SK-N-SH (cell line): Measurements from ENCODE around the gene CUX1. TPM values are rescaled to one million over a fixed set of nuclear protein-coding genes. Genes with fewer than 3 reads are reported as not detected.

Experiments
- CTCF ChIA-PET: fragments of 300-600, 350-600 bp; formaldehyde crosslinking; extraction: SDS; loops from one replicate; lab custom pipeline; 2021; lab: Yijun Ruan, JAX
- POLR2A ChIA-PET: fragments of 350-600 bp; sonication (Branson Sonifier 250); formaldehyde crosslinking; extraction: SDS; loops from one replicate; lab custom pipeline; 2020; ENCODE audit warnings: antibody characterized with exemption, inconsistent platforms; lab: Yijun Ruan, JAX
- DNase-seq: peaks from one replicate; pipeline ENCODE4 v3.0.0; 2012
- H2AFZ ChIP-seq: fragments of 200-600 bp; sonication (generic); 2 replicates; pipeline ENCODE4 v1.8.1; 2016; ENCODE audit warnings: antibody characterized with exemption, mild to moderate bottlenecking, low read depth
- H3F3A ChIP-seq: fragments of 200-600 bp; sonication (generic); replicated peaks from 2 replicates; pipeline ENCODE3; 2016; ENCODE audit warnings: antibody characterized with exemption, mild to moderate bottlenecking; ENCODE audit not compliant: insufficient read depth
- H3K27ac ChIP-seq, 2 experiments: fragments of 200-500 bp in 1 of 2; fragments of 200-600 bp in 1 of 2; sonication (Bioruptor generic) in 1 of 2; sonication (generic), shearing (Covaris generic) in 1 of 2; 2 replicates each; pipeline versions ENCODE4 v1.5.1 to v1.6.1; 2014 to 2016; ENCODE audit warnings: low read depth in 2 of 2, inconsistent platforms in 1 of 2, low read length in 1 of 2, mild to moderate bottlenecking in 1 of 2, mixed read lengths in 1 of 2
- H3K27me3 ChIP-seq: fragments of 200-600 bp; sonication (generic), shearing (Covaris generic); 2 replicates; pipeline ENCODE4 v1.6.1; 2016; ENCODE audit warnings: mixed run types; ENCODE audit not compliant: insufficient read depth
- H3K36me3 ChIP-seq, 2 experiments: fragments of 200-500 bp in 1 of 2; fragments of 200-600 bp in 1 of 2; sonication (Bioruptor generic) in 1 of 2; sonication (generic) in 1 of 2; replicated peaks in 1 of 2; 2 replicates each; pipeline versions ENCODE3 to v1.5.1; 2014 to 2016; ENCODE audit warnings: low read length in 1 of 2, mild to moderate bottlenecking in 1 of 2; ENCODE audit not compliant: insufficient read depth in 2 of 2, control insufficient read depth in 1 of 2
- H3K4me1 ChIP-seq, 2 experiments: fragments of 200-500 bp in 1 of 2; fragments of 200-600 bp in 1 of 2; sonication (Bioruptor generic) in 1 of 2; sonication (generic), shearing (Covaris generic) in 1 of 2; 2 replicates each; pipeline versions ENCODE4 v1.5.1 to v1.6.1; 2014 to 2016; ENCODE audit warnings: low read depth in 1 of 2, low read length in 1 of 2, mixed run types in 1 of 2; ENCODE audit not compliant: insufficient read depth in 2 of 2, control insufficient read depth in 1 of 2
- H3K4me2 ChIP-seq: fragments of 200-600 bp; sonication (generic), shearing (Covaris generic); 2 replicates; pipeline ENCODE4 v1.6.1; 2017; ENCODE audit warnings: mixed run types
- H3K4me3 ChIP-seq, 2 experiments: fragments of 200-500 bp in 1 of 2; fragments of 200-600 bp in 1 of 2; sonication (Bioruptor generic) in 1 of 2; sonication (generic), shearing (Covaris generic) in 1 of 2; 2 replicates each; pipeline versions ENCODE4 v1.5.1 to v1.8.1; 2014 to 2016; ENCODE audit warnings: low read depth in 2 of 2, inconsistent platforms in 1 of 2, low read length in 1 of 2, mild to moderate bottlenecking in 1 of 2, mixed read lengths in 1 of 2, moderate library complexity in 1 of 2
- H3K79me2 ChIP-seq: fragments of 200-600 bp; sonication (generic); 2 replicates; pipeline ENCODE4 v1.8.1; 2017; ENCODE audit warnings: mild to moderate bottlenecking; ENCODE audit not compliant: insufficient read depth
- H3K9ac ChIP-seq: fragments of 200-600 bp; sonication (generic); 2 replicates; pipeline ENCODE4 v1.6.1; 2017; ENCODE audit warnings: mixed run types
- H3K9me2 ChIP-seq: fragments of 200-600 bp; sonication (generic); 2 replicates; pipeline ENCODE4 v1.6.1; 2017; ENCODE audit warnings: mixed run types
- H3K9me3 ChIP-seq: fragments of 200-600 bp; sonication (generic); 2 replicates; pipeline ENCODE4 v1.6.1; 2017; ENCODE audit warnings: mixed run types, mild to moderate bottlenecking, moderate library complexity
- H4K20me1 ChIP-seq: fragments of 200-600 bp; sonication (generic); 2 replicates; pipeline ENCODE4 v1.6.1; 2017; ENCODE audit warnings: mild to moderate bottlenecking, mixed run types; ENCODE audit not compliant: insufficient read depth
- EP300 ChIP-seq, 2 experiments: IDR thresholded peaks; 2 replicates each; pipeline versions ENCODE4 v1.4.0 to v1.6.1; 2012; ENCODE audit warnings: borderline replicate concordance in 1 of 2, low read depth in 1 of 2, low read length in 1 of 2
- EZH2phosphoT487 ChIP-seq: fragments of 200-600 bp; sonication (generic); IDR thresholded peaks from 2 replicates; pipeline ENCODE4 v1.6.1; 2017; ENCODE audit warnings: low read depth, mixed run types, mild to moderate bottlenecking, antibody characterized with exemption, moderate library complexity, borderline replicate concordance
- FOSL2 ChIP-seq: IDR thresholded peaks from 2 replicates; pipeline ENCODE4 v1.4.0; 2012; ENCODE audit warnings: low read depth, mild to moderate bottlenecking, moderate library complexity, borderline replicate concordance
- FOXM1 ChIP-seq: IDR thresholded peaks from 2 replicates; pipeline ENCODE4 v1.4.0; 2012; ENCODE audit warnings: low read depth, mild to moderate bottlenecking
- GABPA ChIP-seq: IDR thresholded peaks from 2 replicates; pipeline ENCODE4 v1.4.0; 2012; ENCODE audit warnings: low read depth, mild to moderate bottlenecking
- GATA2 ChIP-seq: sonication (generic); formaldehyde crosslinking; IDR thresholded peaks from 2 replicates; pipeline ENCODE4 v1.5.0; 2020; ENCODE audit warnings: mild to moderate bottlenecking, missing genetic modification reagents
- JUND ChIP-seq: IDR thresholded peaks from 2 replicates; pipeline ENCODE4 v1.4.0; 2012
- MEF2A ChIP-seq: IDR thresholded peaks from 2 replicates; pipeline ENCODE4 v1.4.0; 2012; ENCODE audit warnings: low read depth, borderline replicate concordance
- POLR2AphosphoS5 ChIP-seq: IDR thresholded peaks from 2 replicates; pipeline ENCODE4 v1.6.1; 2012; ENCODE audit warnings: low read depth, low read length
- RAD21 ChIP-seq: IDR thresholded peaks from 2 replicates; pipeline ENCODE4 v1.6.1; 2012; ENCODE audit warnings: mild to moderate bottlenecking, low read length
- TCF12 ChIP-seq: IDR thresholded peaks from 2 replicates; pipeline ENCODE4 v1.4.0; 2012
- TEAD4 ChIP-seq: IDR thresholded peaks from 2 replicates; pipeline ENCODE4 v1.4.0; 2012; ENCODE audit warnings: mild to moderate bottlenecking, borderline replicate concordance; ENCODE audit not compliant: insufficient read depth
- WGBS: methylation state at CpG from one replicate; pipeline ENCODE4 v1.1.6; 2017; ENCODE audit warnings: low lambda C conversion rate; 5-methylcytosine and 5-hydroxymethylcytosine counted together
- polyA plus RNA-seq, 3 experiments: library from polyadenylated mRNA; depleted of rRNA; stranded (reverse); fragments of >200 nt; gene quantifications; 2 replicates each; pipeline ENCODE4 v1.2.3, GENCODE V29; 2012
- TF ChIP-seq, protein P1 (sequence below): IDR thresholded peaks from 2 replicates; pipeline ENCODE4 v1.4.0; 2012; ENCODE audit warnings: low read depth, borderline replicate concordance
- TF ChIP-seq, protein P2 (sequence below): IDR thresholded peaks from 2 replicates; pipeline ENCODE4; 2012
- TF ChIP-seq, protein P3 (sequence below): fragments of 150-350 bp; IDR thresholded peaks from 2 replicates; pipeline ENCODE4 v1.6.1; 2017; ENCODE audit warnings: antibody characterized with exemption, low read length, low read depth, borderline replicate concordance

The CUX1 gene
- polyA plus RNA-seq, 1 of the 3 experiments (the other 2 are of a cell fraction): 68.6 TPM

DNA sequence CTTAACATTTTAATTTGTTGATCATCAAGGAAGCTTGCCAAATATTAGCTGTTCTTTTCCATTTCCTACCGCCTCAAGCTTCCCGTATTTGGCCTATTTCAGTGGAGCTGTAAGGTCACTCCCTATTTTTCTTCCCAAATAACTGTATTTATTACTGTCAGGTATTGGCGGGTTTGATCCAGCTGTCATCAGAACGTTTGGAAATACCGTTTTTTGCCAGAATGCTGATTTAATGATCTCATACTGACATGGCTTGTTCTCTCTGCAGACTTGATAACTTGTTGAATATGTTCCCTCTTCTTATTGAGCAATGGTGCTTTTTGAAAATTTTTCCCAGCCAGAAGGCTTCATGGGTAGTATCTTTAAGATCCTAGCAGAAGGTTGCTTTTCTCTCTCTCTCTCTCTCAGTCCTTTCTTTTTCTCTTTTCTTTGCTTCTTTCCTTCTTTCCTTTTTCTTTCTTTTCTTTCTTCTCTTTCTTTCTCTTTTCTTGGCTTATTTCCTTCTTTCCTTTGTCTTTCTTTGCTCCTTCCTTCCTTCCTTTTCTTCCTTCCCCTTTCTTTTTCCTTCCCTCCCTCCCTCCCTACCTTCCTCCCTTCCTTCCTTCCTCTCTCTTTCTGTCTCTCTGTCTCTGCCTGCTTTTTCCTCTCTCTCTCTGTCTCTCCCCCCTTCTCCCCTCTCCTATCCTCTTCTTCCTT is 42.1 kb downstream of the CUX1 start:
- TF ChIP-seq TCF12 (no peak), GATA2 (CRISPR knock-in tag) (no peak), FOXM1 (no peak), EP300 (IDR thresholded peaks at IDR 0.05; ENCODE audit: borderline replicate concordance in 1 of 2, low read depth in 1 of 2, low read length in 1 of 2) (no peak), MEF2A (no peak), RAD21 (no peak), TEAD4 (no peak), EZH2phosphoT487 (no peak), GABPA (no peak), POLR2AphosphoS5 (no peak), FOSL2 (no peak), JUND (no peak)
- TF ChIP-seq, protein P1, sequence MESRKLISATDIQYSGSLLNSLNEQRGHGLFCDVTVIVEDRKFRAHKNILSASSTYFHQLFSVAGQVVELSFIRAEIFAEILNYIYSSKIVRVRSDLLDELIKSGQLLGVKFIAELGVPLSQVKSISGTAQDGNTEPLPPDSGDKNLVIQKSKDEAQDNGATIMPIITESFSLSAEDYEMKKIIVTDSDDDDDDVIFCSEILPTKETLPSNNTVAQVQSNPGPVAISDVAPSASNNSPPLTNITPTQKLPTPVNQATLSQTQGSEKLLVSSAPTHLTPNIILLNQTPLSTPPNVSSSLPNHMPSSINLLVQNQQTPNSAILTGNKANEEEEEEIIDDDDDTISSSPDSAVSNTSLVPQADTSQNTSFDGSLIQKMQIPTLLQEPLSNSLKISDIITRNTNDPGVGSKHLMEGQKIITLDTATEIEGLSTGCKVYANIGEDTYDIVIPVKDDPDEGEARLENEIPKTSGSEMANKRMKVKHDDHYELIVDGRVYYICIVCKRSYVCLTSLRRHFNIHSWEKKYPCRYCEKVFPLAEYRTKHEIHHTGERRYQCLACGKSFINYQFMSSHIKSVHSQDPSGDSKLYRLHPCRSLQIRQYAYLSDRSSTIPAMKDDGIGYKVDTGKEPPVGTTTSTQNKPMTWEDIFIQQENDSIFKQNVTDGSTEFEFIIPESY: no peak
- TF ChIP-seq, protein P2, sequence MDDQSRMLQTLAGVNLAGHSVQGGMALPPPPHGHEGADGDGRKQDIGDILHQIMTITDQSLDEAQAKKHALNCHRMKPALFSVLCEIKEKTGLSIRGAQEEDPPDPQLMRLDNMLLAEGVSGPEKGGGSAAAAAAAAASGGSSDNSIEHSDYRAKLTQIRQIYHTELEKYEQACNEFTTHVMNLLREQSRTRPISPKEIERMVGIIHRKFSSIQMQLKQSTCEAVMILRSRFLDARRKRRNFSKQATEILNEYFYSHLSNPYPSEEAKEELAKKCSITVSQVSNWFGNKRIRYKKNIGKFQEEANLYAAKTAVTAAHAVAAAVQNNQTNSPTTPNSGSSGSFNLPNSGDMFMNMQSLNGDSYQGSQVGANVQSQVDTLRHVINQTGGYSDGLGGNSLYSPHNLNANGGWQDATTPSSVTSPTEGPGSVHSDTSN: no peak
- TF ChIP-seq, protein P3, sequence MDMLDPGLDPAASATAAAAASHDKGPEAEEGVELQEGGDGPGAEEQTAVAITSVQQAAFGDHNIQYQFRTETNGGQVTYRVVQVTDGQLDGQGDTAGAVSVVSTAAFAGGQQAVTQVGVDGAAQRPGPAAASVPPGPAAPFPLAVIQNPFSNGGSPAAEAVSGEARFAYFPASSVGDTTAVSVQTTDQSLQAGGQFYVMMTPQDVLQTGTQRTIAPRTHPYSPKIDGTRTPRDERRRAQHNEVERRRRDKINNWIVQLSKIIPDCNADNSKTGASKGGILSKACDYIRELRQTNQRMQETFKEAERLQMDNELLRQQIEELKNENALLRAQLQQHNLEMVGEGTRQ: no peak
- TF ChIP-seq, all 33 proteins: peak for 0
- Histone ChIP-seq H4K20me1 (peaks cover 38% of the 10 kb centered on the region), H3K27ac (no peak overlapping the region), H3K27me3 (no peaks in the 10 kb centered on the region), H3K4me2 (no peak overlapping the region), H3K9me2 (no peaks in the 10 kb centered on the region), H3K4me1 (peaks cover 22 to 23% of the 10 kb centered on the region in 2 experiments), H3K79me2 (peaks cover 89% of the 10 kb centered on the region), H3K9me3 (no peaks in the 10 kb centered on the region), H3K36me3 (no peaks in the 10 kb centered on the region), H2AFZ (no peak overlapping the region), H3K4me3 (no peak overlapping the region), H3K9ac (no peak overlapping the region), H3F3A (peaks cover 28% of the 10 kb centered on the region)
- DNase-seq: no peak
- 83% methylated on average over 5 of the region's 5 CpGs for WGBS
- POLR2A ChIA-PET: no interaction called here
- CTCF ChIA-PET: interaction anchor here (0.9 to 4.4 kb wide), 4 partner anchors 22 to 377 kb away, joined by 4 to 31 read pairs (median 10); no protein-coding TSS in a partner anchor
